ENCODE data around the gene TERF2IP.

The TERF2IP gene

GRCh38 chr16:75647492-75648264 is at the start of gene TERF2IP, which contains the start of gene KARS1:
Gene TERF2IP, plus strand, starts transcription at chr16:75647773. Its CDS starts 110 bp downstream, at chr16:75647883.
Gene KARS1, minus strand, starts transcription at chr16:75647665. Its CDS starts 26 bp downstream, at chr16:75647639.
- peak within 1 kb of the TSS; percentile 80 for H3K27ac ChIP-seq (ENCODE audit: low read depth, low read length)
- no peaks in the 10 kb centered on the region for H3K9me3 ChIP-seq (ENCODE audit: control insufficient read depth, insufficient read depth, low read depth, low read length)
- H3K9ac ChIP-seq (ENCODE audit: low read length): peak within 1 kb of the TSS; percentile 95
- H3K4me3 ChIP-seq (ENCODE audit: low read depth, low read length): peak within 1 kb of the TSS; percentile 91
- H3K36me3 ChIP-seq (ENCODE audit: control insufficient read depth, insufficient read depth, low read length): peaks cover 25% of the 10 kb centered on the region
- no peaks in the 10 kb centered on the region for H3K27me3 ChIP-seq (ENCODE audit: control insufficient read depth, insufficient read depth, low read length)
- H3K4me1 ChIP-seq (ENCODE audit: control insufficient read depth, insufficient read depth, low read length): peaks cover 11% of the 10 kb centered on the region

- peaks cover 5% of the 10 kb centered on the region for H3K4me1 ChIP-seq (ENCODE audit: control insufficient read depth, insufficient read depth, low read length)
- no peak overlapping the region for H3K9ac ChIP-seq (ENCODE audit: low read length)
- no peaks in the 10 kb centered on the region for H3K27me3 ChIP-seq (ENCODE audit: control insufficient read depth, insufficient read depth, low read length)
- H3K9me3 ChIP-seq (ENCODE audit: control insufficient read depth, insufficient read depth, low read depth, low read length): peaks cover 9% of the 10 kb centered on the region
- H3K4me3 ChIP-seq (ENCODE audit: low read depth, low read length): no peak overlapping the region
- no peak overlapping the region for H3K27ac ChIP-seq (ENCODE audit: low read depth, low read length)
- H3K36me3 ChIP-seq (ENCODE audit: control insufficient read depth, insufficient read depth, low read length): peaks cover 70% of the 10 kb centered on the region
Measured at GRCh38 chr16:75599452-75600277, 47.9 kb upstream of the TERF2IP start.

- peaks cover 82% of the 10 kb centered on the region for H3K36me3 ChIP-seq (ENCODE audit: control insufficient read depth, insufficient read depth, low read length)
- H3K27ac ChIP-seq (ENCODE audit: low read depth, low read length): no peak overlapping the region
Measured at GRCh38 chr16:75603241-75603640, 44.3 kb upstream of the TERF2IP start.

GRCh38 chr16:75606507-75606906 is 41.1 kb upstream of the TERF2IP start:
- no peak overlapping the region for H3K9ac ChIP-seq (ENCODE audit: low read length)
- H3K4me1 ChIP-seq (ENCODE audit: control insufficient read depth, insufficient read depth, low read length): no peaks in the 10 kb centered on the region
- peaks cover 82% of the 10 kb centered on the region for H3K36me3 ChIP-seq (ENCODE audit: control insufficient read depth, insufficient read depth, low read length)
- H3K4me3 ChIP-seq (ENCODE audit: low read depth, low read length): no peak overlapping the region
- H3K27ac ChIP-seq (ENCODE audit: low read depth, low read length): no peak overlapping the region
- no peaks in the 10 kb centered on the region for H3K27me3 ChIP-seq (ENCODE audit: control insufficient read depth, insufficient read depth, low read length)
- no peaks in the 10 kb centered on the region for H3K9me3 ChIP-seq (ENCODE audit: control insufficient read depth, insufficient read depth, low read depth, low read length)

More at GRCh38 chr16:75603241-75603640, 44.3 kb upstream of the TERF2IP start:
- Histone ChIP-seq H3K27me3 (ENCODE audit: control insufficient read depth, insufficient read depth, low read length) (no peaks in the 10 kb centered on the region), H3K9ac (ENCODE audit: low read length) (no peak overlapping the region), H3K4me1 (ENCODE audit: control insufficient read depth, insufficient read depth, low read length) (no peaks in the 10 kb centered on the region), H3K9me3 (ENCODE audit: control insufficient read depth, insufficient read depth, low read depth, low read length) (no peaks in the 10 kb centered on the region), H3K4me3 (ENCODE audit: low read depth, low read length) (no peak overlapping the region)

- peaks cover 89% of the 10 kb centered on the region for H3K36me3 ChIP-seq (ENCODE audit: control insufficient read depth, insufficient read depth, low read length)
- H3K9me3 ChIP-seq (ENCODE audit: control insufficient read depth, insufficient read depth, low read depth, low read length): no peaks in the 10 kb centered on the region
- no peak overlapping the region for H3K27ac ChIP-seq (ENCODE audit: low read depth, low read length)
- H3K4me3 ChIP-seq (ENCODE audit: low read depth, low read length): no peak overlapping the region
- H3K4me1 ChIP-seq (ENCODE audit: control insufficient read depth, insufficient read depth, low read length): no peaks in the 10 kb centered on the region
- H3K9ac ChIP-seq (ENCODE audit: low read length): no peak overlapping the region
- no peaks in the 10 kb centered on the region for H3K27me3 ChIP-seq (ENCODE audit: control insufficient read depth, insufficient read depth, low read length)
Measured at GRCh38 chr16:75614066-75614897, 33.3 kb upstream of the TERF2IP start.

GRCh38 chr16:75615619-75616018 is 32.0 kb upstream of the TERF2IP start:
- H3K27ac ChIP-seq (ENCODE audit: low read depth, low read length): no peak overlapping the region
- H3K9ac ChIP-seq (ENCODE audit: low read length): no peak overlapping the region
- peaks cover 94% of the 10 kb centered on the region for H3K36me3 ChIP-seq (ENCODE audit: control insufficient read depth, insufficient read depth, low read length)
- H3K4me1 ChIP-seq (ENCODE audit: control insufficient read depth, insufficient read depth, low read length): no peaks in the 10 kb centered on the region
- no peaks in the 10 kb centered on the region for H3K27me3 ChIP-seq (ENCODE audit: control insufficient read depth, insufficient read depth, low read length)
- no peaks in the 10 kb centered on the region for H3K9me3 ChIP-seq (ENCODE audit: control insufficient read depth, insufficient read depth, low read depth, low read length)
- no peak overlapping the region for H3K4me3 ChIP-seq (ENCODE audit: low read depth, low read length)

- Histone ChIP-seq H3K9ac (ENCODE audit: low read length) (no peak overlapping the region), H3K27ac (ENCODE audit: low read depth, low read length) (no peak overlapping the region), H3K4me3 (ENCODE audit: low read depth, low read length) (no peak overlapping the region), H3K4me1 (ENCODE audit: control insufficient read depth, insufficient read depth, low read length) (peaks cover 4% of the 10 kb centered on the region; the same call in 1 of the 2 replicates), H3K36me3 (ENCODE audit: control insufficient read depth, insufficient read depth, low read length) (peaks cover 86% of the 10 kb centered on the region), H3K9me3 (ENCODE audit: control insufficient read depth, insufficient read depth, low read depth, low read length) (no peaks in the 10 kb centered on the region), H3K27me3 (ENCODE audit: control insufficient read depth, insufficient read depth, low read length) (no peaks in the 10 kb centered on the region)
Measured at GRCh38 chr16:75616521-75617010, 31.0 kb upstream of the TERF2IP start.

GRCh38 chr16:75617121-75617520 is 30.5 kb upstream of the TERF2IP start:
- H3K4me3 ChIP-seq (ENCODE audit: low read depth, low read length): no peak overlapping the region
- H3K36me3 ChIP-seq (ENCODE audit: control insufficient read depth, insufficient read depth, low read length): peaks cover 82% of the 10 kb centered on the region
- no peaks in the 10 kb centered on the region for H3K9me3 ChIP-seq (ENCODE audit: control insufficient read depth, insufficient read depth, low read depth, low read length)
- H3K9ac ChIP-seq (ENCODE audit: low read length): no peak overlapping the region
- H3K27ac ChIP-seq (ENCODE audit: low read depth, low read length): no peak overlapping the region
- peaks cover 7% of the 10 kb centered on the region; the same call in 1 of the 2 replicates for H3K4me1 ChIP-seq (ENCODE audit: control insufficient read depth, insufficient read depth, low read length)
- no peaks in the 10 kb centered on the region for H3K27me3 ChIP-seq (ENCODE audit: control insufficient read depth, insufficient read depth, low read length)

GRCh38 chr16:75618780-75619179 is 28.8 kb upstream of the TERF2IP start:
- no peaks in the 10 kb centered on the region for H3K9me3 ChIP-seq (ENCODE audit: control insufficient read depth, insufficient read depth, low read depth, low read length)
- H3K27ac ChIP-seq (ENCODE audit: low read depth, low read length): no peak overlapping the region
- H3K9ac ChIP-seq (ENCODE audit: low read length): no peak overlapping the region
- H3K4me1 ChIP-seq (ENCODE audit: control insufficient read depth, insufficient read depth, low read length): peaks cover 9% of the 10 kb centered on the region; the same call in 1 of the 2 replicates
- no peaks in the 10 kb centered on the region for H3K27me3 ChIP-seq (ENCODE audit: control insufficient read depth, insufficient read depth, low read length)
- no peak overlapping the region for H3K4me3 ChIP-seq (ENCODE audit: low read depth, low read length)
- peaks cover 65% of the 10 kb centered on the region for H3K36me3 ChIP-seq (ENCODE audit: control insufficient read depth, insufficient read depth, low read length)

- H3K9ac ChIP-seq (ENCODE audit: low read length): no peak overlapping the region
- H3K4me1 ChIP-seq (ENCODE audit: control insufficient read depth, insufficient read depth, low read length): peaks cover 9% of the 10 kb centered on the region; the same call in 1 of the 2 replicates
- no peak overlapping the region for H3K4me3 ChIP-seq (ENCODE audit: low read depth, low read length)
- peaks cover 52% of the 10 kb centered on the region for H3K36me3 ChIP-seq (ENCODE audit: control insufficient read depth, insufficient read depth, low read length)
- H3K27me3 ChIP-seq (ENCODE audit: control insufficient read depth, insufficient read depth, low read length): no peaks in the 10 kb centered on the region
- no peak overlapping the region for H3K27ac ChIP-seq (ENCODE audit: low read depth, low read length)
- H3K9me3 ChIP-seq (ENCODE audit: control insufficient read depth, insufficient read depth, low read depth, low read length): no peaks in the 10 kb centered on the region
Measured at GRCh38 chr16:75620326-75621169, 27.0 kb upstream of the TERF2IP start.
